GM19397 (cell line): Measurements from ENCODE around the gene KCNN1.
"Not testable (repeated sequence)": the region's sequence is repeated elsewhere in the genome, so short reads cannot be mapped to it uniquely, and the experiment has no call there.

Experiments used
- ATAC-seq: cut with Tn5 transposase; IDR thresholded peaks from one replicate; pipeline ENCODE4 v1.9.1; 2021; ENCODE audit warnings: mild to moderate bottlenecking, moderate library complexity; ENCODE audit not compliant: unreplicated experiment

KCNN1 gene

GRCh38 chr19:17967257-17968051 lies 547 bp downstream of the KCNN1 start:
- no peak for ATAC-seq

- no peak for ATAC-seq
Observed at GRCh38 chr19:17968362-17968761, 1.5 kb downstream of the KCNN1 start.

GRCh38 chr19:17969096-17969792 lies 2.3 kb downstream of the KCNN1 start:
- no peak for ATAC-seq

- ATAC-seq, result no peak
Observed at GRCh38 chr19:17972230-17972629, 5.3 kb downstream of the KCNN1 start.

DNA sequence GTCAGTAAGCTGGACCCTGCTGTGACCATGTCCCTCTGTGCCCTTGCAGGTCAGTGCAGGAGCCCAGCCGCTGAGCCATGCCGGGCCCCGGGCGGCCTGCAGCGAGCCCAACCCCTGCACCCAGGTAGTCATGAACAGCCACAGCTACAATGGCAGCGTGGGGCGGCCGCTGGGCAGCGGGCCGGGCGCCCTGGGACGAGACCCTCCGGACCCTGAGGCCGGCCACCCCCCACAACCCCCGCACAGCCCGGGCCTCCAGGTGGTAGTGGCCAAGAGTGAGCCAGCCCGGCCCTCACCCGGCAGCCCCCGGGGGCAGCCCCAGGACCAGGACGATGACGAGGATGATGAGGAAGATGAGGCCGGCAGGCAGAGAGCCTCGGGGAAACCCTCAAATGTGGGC lies 6.9 kb downstream of the KCNN1 start:
- no peak for ATAC-seq

DNA sequence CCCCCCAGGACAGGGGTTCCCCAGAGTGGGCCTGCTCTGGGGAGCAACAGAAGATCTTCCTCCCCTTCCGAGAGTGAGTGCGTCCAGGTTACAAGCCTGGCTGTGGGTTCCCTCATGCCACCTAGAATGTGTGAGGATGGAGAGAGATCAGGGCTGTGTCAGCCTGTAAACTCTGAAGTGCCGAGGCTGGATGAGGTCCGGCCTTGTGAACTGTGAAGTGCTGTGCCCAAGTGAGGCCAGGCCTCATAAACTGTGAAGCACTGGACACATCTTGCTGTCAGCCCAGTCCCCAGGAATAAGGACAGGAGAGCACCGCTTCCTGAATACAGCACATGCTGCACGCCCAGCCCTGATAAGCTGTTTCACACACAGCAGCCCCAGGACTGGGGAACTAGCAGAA lies 7.6 kb downstream of the KCNN1 start:
- ATAC-seq, result no peak

GRCh38 chr19:17975032-17975431 lies 8.1 kb downstream of the KCNN1 start:
- no peak for ATAC-seq

DNA sequence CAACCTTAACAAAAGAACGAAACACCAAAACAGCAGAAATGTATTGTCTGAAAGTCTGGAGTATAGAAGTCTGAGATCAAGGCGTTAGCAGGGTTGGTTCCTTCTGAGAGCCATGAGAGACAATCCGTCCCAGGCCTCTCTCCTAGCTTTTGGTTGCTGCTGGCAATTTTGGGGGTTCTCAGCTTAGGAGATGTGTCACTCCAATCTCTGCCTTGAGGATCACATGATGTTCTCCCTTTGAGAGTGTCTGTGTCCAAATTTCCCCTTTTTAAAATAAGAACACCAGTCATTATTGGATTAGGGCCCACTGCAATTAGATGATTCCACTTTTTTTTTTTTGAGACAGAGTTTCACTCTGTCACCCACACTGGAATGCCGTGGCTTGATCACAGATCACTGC lies 10.1 kb downstream of the KCNN1 start:
- no peak for ATAC-seq

- ATAC-seq, result no peak
Observed at GRCh38 chr19:17977488-17977887, 10.6 kb downstream of the KCNN1 start.

GRCh38 chr19:17981611-17982010 lies 14.7 kb downstream of the KCNN1 start:
- ATAC-seq, result no peak

GRCh38 chr19:17982430-17982829 lies 15.5 kb downstream of the KCNN1 start:
- ATAC-seq, result no peak

DNA sequence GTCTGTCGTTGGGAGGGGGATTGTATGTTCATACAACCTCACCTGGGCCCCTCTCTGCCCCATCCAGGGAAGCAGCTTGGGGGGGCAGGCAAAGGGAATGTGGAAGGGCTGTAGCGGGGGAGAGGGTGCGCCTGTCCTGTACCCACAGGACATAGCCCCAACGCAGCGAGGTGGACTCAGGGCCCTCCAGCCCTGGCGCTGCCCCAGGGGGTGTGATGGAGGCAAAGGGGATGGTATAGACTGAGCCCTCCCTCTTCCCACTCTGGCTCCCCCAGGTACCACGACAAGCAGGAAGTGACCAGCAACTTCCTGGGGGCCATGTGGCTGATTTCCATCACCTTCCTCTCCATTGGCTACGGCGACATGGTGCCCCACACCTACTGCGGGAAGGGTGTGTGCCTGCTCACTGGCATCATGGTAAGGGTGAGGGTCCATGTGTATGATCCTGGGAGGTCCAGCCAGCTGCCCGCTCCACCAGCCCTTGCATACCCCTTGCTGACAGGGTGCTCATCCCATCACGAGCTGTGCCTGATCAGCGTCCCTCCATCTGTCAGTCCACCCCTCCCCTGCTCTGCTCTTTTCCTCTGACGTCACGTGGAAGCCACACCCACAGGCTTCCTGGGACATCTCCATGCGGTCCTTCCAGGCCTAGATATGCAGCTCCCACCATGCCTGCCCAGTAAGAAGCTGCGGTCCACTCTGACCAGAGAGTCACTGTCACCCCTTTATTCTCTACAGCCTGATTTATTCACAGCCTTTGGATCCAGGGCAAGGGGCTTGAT lies 18.3 kb downstream of the KCNN1 start:
- no peak for ATAC-seq

DNA sequence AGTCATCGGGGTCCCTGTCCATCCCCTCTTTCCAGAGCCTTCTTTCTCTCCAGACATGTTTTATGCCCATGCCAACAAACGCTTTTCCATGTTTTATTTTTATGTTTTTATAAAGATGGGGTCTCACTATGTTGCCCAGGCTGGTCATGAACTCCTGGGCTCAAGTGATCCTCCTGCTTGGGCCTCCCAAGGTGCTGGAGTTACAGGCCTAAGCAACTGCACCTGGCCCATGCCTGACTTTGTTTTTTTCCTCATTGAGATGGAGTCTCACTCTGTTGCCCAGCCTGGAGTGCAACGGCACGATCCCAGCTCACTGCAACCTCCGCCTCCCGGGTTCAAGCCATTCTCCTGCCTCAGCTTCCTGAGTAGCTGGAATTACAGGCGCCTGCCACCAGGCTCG lies 19.7 kb downstream of the KCNN1 start:
- ATAC-seq, result not testable (repeated sequence)

DNA sequence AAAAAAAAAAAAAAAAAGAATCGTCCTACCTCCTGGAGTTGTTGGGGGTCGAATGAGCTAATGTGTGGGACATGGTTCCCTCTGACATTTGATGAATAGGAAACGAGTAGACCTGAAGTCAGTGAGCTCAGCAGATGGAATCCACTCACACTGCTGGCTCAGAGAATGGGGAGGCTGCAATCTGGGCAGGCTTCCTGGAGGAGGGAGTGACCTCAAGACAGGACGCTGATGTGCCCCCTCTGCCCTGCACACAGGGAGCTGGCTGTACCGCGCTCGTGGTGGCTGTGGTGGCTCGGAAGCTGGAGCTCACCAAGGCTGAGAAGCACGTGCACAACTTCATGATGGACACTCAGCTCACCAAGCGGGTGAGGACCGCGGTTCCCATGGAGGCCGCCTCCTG lies 21.3 kb downstream of the KCNN1 start:
- ATAC-seq, result no peak

GRCh38 chr19:17989425-17990094 lies 22.7 kb downstream of the KCNN1 start:
- no peak for ATAC-seq

DNA sequence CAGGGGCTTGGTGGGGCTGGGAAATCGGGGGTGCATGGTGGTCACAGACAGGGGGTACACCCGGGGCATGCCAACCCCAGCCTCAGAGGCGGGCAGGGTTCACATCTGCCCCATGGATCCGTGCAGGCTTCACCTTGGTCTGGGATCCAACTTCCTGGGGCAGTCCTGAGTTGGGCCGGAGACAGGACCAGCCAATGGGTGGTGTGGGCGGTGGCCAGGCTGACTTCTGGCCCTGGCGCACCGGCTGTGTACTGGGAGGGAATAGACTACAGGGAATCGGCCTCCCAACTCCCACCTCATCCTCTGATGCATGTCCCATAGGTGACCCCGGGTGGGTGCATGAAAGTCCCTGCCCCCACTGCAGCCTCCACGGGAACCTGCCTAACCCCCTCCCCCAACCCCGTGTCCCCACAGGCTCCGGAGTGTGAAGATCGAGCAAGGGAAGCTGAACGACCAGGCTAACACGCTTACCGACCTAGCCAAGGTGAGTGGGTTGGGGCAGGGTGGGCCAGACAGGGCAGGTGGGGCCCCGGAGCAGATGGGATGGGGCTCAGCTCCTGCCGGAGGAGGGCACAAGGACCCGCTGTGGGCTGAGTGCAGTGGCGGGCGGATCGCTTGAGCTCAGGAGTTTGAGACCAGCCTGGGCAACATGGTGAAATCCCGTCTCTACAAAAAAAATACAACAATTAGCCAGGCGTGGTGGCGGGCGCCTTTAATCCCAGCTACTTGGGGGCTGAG lies 26.3 kb downstream of the KCNN1 start:
- no peak for ATAC-seq

DNA sequence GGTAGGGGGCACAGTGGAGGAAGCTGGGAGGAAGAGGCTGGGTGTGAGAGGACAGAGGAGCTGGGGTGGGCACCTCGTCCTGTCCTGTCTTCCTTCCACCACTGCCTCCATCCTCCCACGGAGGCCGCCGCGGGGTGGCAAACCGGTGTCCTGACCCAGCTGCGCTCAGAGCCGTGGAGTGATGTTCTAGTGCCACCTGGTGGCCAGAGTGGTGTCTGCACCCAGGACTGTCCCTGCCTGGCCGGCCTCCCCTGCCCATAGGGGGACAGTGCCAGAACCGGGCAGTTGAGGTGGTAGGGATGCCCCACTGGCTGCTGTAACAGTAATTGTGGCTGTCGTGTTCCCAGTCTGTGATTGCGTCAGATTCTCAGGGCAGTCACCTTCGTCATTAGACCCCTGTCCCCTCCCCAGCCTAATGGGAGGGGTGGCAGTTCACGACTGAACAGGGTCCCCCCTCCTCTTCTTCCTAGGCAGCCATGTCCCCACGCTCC lies 30.0 kb downstream of the KCNN1 start:
- no peak for ATAC-seq

- ATAC-seq, result no peak
Observed at GRCh38 chr19:17997969-17998826, 31.3 kb downstream of the KCNN1 start.

GRCh38 chr19:17998827-17999150 lies 31.9 kb downstream of the KCNN1 start:
- no peak for ATAC-seq
